ENCODE measurements around the gene TP53.

TP53 gene

GRCh38 chr17:7706631-7707354 lies 19.5 kb upstream of the TP53 start:
- no peak for DNase-seq (ENCODE audit: low spot score)

DNA sequence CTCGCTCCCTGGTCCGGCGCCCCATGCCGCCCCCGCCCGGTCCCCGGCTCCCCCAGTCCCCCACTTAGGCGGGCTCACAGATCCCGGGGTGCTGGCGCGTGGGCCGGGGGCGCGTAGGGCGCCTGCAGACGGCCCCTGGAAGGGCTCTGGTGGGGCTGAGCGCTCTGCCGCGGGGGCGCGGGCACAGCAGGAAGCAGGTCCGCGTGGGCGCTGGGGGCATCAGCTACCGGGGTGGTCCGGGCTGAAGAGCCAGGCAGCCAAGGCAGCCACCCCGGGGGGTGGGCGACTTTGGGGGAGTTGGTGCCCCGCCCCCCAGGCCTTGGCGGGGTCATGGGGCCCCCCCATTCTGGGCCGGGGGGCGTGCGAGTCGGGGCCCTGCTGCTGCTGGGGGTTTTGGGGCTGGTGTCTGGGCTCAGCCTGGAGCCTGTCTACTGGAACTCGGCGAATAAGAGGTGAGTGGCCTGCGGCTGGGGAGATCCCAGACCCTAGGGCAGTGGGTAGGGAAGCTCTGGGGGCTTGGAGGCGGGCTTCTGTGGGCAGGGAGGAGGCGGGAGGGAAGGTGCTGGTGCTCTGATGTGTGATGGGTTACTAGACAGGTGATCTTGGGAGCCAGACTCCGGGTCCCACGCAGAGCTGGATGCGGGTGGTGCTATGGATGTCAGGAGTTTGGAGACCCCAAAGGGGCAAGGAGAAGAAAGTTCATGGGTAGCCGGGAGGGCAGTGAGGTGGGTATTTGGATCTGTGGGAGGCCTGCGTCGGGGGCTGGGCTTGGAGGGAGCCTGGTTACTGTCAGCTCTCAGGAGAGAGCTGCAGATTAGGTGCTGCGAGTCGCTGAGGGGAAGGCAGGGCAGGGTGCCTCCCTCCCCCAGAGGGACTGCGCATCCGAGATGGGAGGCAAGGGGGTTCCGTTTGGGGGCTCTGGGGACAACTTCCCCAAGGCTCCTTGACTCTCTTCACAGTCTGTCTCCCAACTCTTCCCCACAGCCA lies 18.3 kb upstream of the TP53 start:
- no peak for DNase-seq (ENCODE audit: low spot score)

DNA sequence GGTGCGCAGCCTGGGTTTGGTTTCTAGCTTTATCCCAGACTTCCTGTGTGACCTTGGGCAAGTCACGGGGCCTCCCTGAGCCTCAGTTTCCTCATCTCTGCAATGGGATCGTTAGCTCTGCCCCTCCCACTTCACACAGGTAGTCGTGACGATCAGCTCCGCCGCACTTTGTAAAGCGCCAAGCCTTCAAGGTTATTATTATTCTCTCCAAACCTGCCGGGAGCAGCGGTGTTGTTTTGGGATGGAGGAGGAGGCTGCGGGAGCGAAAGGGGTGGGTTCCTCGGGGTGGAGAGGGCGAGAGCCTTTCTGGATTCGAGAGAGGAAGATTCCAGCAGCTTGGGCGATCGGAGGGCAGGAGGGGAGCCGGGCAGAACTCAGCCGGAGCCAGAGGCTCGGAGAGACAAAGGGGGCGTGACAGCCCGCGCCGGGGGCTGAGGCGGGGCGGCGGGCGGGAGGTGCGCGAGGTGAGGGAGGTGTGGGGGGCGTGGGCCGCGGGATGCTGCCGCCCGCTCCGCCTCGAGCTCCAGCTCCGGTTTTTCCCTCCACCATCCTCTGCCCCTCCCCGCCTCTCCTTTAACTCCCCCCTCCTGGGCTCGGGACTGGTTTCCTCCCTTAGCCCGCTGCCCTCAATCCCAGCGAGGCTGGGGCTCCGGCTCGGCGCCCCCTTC lies 17.4 kb upstream of the TP53 start, which contains the start of gene EFNB3:
EFNB3 (plus strand) TSS at position 602 of the 668 bp plus-strand sequence. CDS start 397 bp downstream, outside the sequence.
- no peak for DNase-seq (ENCODE audit: low spot score)

- DNase-seq (ENCODE audit: low spot score): peak; percentile 45
Measured at GRCh38 chr17:7703584-7704479, 16.5 kb upstream of the TP53 start.

GRCh38 chr17:7702776-7703175 lies 15.5 kb upstream of the TP53 start:
- no peak for DNase-seq (ENCODE audit: low spot score)

- DNase-seq (ENCODE audit: low spot score): no peak
Measured at GRCh38 chr17:7701681-7702080, 14.4 kb upstream of the TP53 start.

GRCh38 chr17:7700510-7700909 lies 13.2 kb upstream of the TP53 start:
- DNase-seq (ENCODE audit: low spot score): no peak

DNA sequence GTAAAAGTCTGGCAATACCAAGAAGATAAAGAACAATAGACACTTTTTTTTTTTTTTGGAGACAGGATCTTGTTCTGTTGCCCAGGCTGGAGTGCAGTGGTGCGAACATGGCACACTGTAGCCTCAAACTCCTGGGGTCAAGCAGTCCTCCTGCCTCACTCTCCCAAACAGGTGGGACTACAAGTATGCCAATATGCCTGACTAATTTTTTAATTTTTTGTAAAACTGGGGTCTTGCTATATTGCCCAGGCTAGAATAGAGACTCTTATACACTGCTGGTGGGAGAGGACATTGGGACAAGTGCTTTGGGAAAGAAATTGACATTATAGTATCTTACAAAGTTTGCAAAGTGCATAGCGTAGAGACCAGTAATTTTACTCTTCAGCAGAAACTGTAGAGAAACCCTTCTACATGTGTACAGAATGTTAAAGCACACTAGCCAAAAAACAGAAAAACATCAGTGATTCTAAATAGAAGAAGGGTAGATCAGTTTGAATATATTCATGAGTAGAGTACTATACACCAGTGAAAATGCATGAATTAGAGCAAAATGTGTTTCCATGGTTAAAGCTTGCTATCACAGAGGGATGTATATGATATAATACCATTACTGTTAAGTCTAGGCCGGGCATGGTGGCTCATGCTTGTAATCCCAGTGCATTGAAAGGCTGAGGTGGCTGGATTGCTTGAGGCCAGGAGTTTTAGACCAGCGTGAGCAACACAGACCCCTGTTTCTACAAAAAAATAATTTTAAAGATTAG lies 10.7 kb upstream of the TP53 start:
- DNase-seq (ENCODE audit: low spot score): no peak

DNA sequence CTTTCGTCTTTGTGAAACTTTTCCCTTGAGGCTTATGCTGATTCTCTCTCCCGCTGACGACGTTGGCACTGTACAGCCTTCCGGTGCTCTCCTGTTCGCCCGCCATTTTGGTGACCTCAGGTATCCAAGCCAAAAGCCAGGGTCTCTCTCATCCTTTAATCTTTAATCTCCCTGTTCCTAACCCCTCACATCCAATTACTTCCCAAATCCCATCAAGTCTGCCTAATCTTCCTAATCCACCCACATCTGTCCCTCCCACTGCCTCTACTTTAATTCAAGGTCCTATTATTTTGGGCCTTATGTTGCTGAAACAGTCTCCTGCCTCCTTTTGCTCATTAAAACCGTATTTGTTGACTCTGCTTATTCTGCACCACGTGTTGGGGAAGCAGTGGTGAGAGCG lies 8.3 kb upstream of the TP53 start:
- no peak for DNase-seq (ENCODE audit: low spot score)

DNA sequence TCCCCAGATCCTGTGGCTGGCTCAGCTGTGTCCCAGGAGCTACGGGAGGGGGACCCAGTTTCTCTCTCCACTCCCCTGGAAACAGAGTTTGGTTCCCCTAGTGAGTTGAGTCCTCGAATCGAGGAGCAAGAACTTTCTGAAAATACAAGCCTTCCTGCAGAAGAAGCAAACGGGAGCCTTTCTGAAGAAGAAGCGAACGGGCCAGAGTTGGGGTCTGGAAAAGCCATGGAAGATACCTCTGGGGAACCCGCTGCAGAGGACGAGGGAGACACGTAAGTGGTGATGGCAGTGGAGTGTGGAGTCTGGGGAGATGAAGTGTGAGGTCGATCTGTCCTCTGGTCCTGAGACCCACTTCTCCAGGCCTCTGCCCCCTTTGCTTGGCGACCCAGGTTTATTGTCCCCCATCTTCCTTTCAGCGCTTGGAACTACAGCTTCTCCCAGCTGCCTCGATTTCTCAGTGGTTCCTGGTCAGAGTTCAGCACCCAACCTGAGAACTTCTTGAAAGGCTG lies 1.6 kb upstream of the TP53 start:
- DNase-seq (ENCODE audit: low spot score): no peak

DNA sequence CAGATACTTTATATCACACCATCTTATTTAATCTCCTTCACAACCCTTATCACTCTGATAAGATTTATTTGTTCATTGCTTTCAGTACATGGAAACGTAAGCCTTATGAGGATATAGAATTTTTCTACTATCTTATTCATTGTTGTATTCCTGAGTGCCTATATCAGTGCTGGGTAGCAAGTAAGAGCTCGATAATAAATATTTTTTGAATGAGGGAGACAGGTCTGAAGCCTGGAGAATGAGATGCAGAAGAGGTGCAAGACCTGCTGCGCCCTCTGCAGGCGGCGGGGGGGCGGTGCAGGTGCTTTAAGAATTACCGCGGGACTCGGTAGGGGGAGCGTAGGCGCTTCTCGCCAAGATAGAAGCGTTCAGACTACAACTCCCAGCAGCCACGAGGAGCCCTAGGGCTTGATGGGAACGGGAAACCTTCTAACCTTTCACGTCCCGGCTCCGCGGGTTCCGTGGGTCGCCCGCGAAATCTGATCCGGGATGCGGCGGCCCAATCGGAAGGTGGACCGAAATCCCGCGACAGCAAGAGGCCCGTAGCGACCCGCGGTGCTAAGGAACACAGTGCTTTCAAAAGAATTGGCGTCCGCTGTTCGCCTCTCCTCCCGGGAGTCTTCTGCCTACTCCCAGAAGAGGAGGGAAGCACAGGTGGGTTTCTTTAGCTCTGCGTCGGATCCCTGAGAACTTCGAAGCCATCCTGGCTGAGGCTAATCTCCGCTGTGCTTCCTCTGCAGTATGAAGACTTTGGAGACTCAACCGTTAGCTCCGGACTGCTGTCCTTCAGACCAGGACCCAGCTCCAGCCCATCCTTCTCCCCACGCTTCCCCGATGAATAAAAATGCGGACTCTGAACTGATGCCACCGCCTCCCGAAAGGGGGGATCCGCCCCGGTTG lies 868 bp upstream of the TP53 start, which contains the start of gene WRAP53:
WRAP53 (plus strand) TSS at position 570 of the 900 bp plus-strand sequence; CDS start at position 742, 172 bp downstream.
- DNase-seq (ENCODE audit: low spot score): peak; percentile 99

DNA sequence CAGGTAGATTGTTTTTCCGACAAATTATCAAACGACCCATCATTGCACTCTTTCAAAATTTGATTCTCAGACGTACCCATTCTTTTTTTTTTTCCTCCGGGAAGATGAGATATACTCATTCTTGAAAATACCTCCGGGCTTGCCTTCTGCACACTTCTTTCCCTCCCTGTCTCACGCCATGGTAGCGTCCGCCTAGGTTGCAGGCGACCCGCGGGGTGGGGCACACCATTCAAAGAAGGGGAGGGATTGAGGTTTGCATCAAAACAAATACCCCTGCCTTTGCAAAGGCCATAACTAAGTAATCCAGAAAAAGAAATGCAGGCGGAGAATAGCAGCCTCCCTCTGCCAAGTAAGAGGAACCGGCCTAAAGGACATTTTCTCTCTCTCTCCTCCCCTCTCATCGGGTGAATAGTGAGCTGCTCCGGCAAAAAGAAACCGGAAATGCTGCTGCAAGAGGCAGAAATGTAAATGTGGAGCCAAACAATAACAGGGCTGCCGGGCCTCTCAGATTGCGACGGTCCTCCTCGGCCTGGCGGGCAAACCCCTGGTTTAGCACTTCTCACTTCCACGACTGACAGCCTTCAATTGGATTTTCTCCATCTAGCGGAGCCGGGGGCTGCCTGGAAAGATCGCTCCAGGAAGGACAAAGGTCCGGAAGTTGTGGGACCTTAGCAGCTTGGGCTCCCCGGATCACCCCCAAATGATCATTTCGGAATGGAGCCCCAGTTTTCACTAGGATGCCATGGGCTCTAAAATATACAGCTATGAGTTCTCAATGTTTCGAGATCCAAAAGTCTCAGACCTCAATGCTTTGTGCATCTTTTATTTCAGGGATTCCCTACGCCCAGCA lies 843 bp downstream of the TP53 start:
- DNase-seq (ENCODE audit: low spot score): peak; percentile 87

DNA sequence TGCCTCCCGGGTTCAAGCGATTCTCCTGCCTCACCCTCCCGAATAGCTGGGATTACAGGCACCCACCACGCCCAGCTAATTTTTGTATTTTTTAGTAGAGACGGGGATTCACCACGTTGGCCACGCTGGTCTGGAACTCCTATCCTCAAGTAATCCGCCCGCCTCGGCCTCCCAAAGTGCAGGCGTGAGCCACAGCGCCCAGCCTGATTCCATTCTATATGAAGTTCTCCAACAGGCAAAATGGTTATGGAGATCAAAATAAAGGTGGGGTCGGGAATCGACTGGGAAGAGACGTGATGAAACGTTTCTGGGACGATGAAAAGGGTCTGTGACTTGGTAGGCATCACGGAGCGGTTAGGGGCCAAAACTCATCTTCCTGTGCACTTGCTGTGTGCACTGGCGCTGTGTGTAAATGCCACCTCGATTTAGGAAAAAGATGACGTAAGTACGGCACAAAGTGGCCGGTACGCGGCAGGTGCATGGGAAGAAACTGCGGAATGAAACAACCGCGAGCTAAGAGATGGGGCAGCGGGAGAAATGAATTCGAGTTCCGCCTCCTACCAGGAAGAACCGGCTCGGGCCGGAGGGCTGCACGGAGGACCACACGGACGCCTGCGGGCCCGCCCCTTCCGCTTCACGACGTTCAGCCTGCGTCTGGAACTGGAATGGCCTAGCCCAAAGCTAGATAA lies 1.6 kb downstream of the TP53 start:
- peak; percentile 95 for DNase-seq (ENCODE audit: low spot score)

DNA sequence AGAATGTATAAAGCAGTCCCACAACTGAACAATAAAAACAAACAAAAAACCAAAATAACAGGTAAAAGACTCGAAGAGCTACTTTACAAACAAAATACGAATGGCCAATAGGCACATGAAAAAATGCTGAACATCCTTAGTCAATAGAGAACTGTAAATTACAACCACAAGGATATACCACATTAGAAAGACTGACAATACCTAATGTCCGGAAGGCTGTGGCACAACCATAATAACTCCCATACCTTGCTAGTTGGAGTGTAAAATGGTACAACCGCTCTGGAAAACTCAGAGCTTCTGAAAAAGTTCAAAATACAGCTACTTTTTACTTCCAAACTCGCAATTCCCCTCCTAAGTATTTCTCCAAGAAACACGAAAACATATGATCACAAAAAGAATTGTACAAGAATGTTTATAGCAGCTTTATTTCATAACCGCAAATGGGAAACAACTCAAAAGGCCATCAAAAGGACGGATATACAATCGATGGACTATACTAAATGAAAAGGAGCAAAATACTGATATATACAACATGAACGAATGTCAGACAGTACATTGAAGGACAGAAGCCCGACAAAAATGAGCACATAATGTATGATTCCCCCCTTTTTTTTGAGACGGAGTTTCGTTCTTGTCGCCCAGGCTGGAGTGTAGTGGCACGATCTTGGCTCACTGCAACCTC lies 2.3 kb downstream of the TP53 start:
- no peak for DNase-seq (ENCODE audit: low spot score)

GRCh38 chr17:7677388-7678067 lies 9.8 kb downstream of the TP53 start:
- DNase-seq (ENCODE audit: low spot score): no peak

DNA sequence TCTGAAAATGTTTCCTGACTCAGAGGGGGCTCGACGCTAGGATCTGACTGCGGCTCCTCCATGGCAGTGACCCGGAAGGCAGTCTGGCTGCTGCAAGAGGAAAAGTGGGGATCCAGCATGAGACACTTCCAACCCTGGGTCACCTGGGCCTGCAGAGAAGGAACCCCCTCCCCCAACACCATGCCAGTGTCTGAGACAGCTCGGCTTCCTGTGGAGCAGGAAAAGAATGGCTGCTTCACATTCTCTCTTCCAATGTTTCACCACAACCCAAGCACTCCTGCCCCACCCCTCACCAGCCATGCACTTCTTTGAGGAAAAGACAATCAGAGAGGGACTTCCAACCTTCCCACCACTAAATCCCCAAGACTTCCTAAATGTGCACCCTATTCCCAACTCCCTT lies 10.8 kb downstream of the TP53 start:
- no peak for DNase-seq (ENCODE audit: low spot score)

Data from kidney tubule cell (primary cell).